Hepatic stellate cell (primary cell): Measurements from ENCODE around the gene CD44.
"Not testable (repeated sequence)": the region's sequence is repeated elsewhere in the genome, so short reads cannot be mapped to it uniquely, and the experiment has no call there.

Source experiments
- DNase-seq: peaks from one replicate; pipeline ENCODE4 v3.0.0; 2011; ENCODE audit warnings: low spot score

The CD44 gene

GRCh38 chr11:35214226-35214770 is 75.3 kb downstream of the CD44 start:
- DNase-seq = no peak

- peak; percentile 24 for DNase-seq
These were observed 75.8 kb downstream of the CD44 start for GRCh38 chr11:35214792-35215193.

GRCh38 chr11:35215945-35216344 is 77.0 kb downstream of the CD44 start:
- no peak for DNase-seq

GRCh38 chr11:35216962-35217678 is 78.1 kb downstream of the CD44 start:
- no peak for DNase-seq

- no peak for DNase-seq
These were observed 80.0 kb downstream of the CD44 start for GRCh38 chr11:35218956-35219355.

- DNase-seq = no peak
These were observed 84.4 kb downstream of the CD44 start for GRCh38 chr11:35223371-35223796.

GRCh38 chr11:35223991-35224390 is 85.0 kb downstream of the CD44 start:
- no peak for DNase-seq

- DNase-seq = no peak
These were observed 87.1 kb downstream of the CD44 start for GRCh38 chr11:35225946-35226520.

GRCh38 chr11:35226756-35227155 is 87.8 kb downstream of the CD44 start:
- DNase-seq = not testable (repeated sequence)

- DNase-seq = no peak
These were observed 88.8 kb downstream of the CD44 start for GRCh38 chr11:35227576-35228327.

GRCh38 chr11:35228328-35228725 is 89.4 kb downstream of the CD44 start:
- no peak for DNase-seq

GRCh38 chr11:35230388-35230787 is 91.4 kb downstream of the CD44 start:
- DNase-seq = no peak

GRCh38 chr11:35231076-35231860 is 92.3 kb downstream of the CD44 start:
- no peak for DNase-seq

- no peak for DNase-seq
These were observed 93.9 kb downstream of the CD44 start for GRCh38 chr11:35232891-35233330.

- DNase-seq = no peak
These were observed 94.5 kb downstream of the CD44 start for GRCh38 chr11:35233518-35233917.

- no peak for DNase-seq
These were observed 95.6 kb downstream of the CD44 start for GRCh38 chr11:35234460-35235156.

GRCh38 chr11:35235157-35235468 is 96.1 kb downstream of the CD44 start:
- no peak for DNase-seq

- DNase-seq = no peak
These were observed 96.5 kb downstream of the CD44 start for GRCh38 chr11:35235498-35235897.

GRCh38 chr11:35235936-35236666 is 97.1 kb downstream of the CD44 start:
- DNase-seq = no peak

GRCh38 chr11:35236667-35237003 is 97.7 kb downstream of the CD44 start:
- peak; percentile 9 for DNase-seq

GRCh38 chr11:35237351-35237750 is 98.4 kb downstream of the CD44 start:
- no peak for DNase-seq
